ENCODE data around the gene ALDH9A1.

ALDH9A1 gene

DNA sequence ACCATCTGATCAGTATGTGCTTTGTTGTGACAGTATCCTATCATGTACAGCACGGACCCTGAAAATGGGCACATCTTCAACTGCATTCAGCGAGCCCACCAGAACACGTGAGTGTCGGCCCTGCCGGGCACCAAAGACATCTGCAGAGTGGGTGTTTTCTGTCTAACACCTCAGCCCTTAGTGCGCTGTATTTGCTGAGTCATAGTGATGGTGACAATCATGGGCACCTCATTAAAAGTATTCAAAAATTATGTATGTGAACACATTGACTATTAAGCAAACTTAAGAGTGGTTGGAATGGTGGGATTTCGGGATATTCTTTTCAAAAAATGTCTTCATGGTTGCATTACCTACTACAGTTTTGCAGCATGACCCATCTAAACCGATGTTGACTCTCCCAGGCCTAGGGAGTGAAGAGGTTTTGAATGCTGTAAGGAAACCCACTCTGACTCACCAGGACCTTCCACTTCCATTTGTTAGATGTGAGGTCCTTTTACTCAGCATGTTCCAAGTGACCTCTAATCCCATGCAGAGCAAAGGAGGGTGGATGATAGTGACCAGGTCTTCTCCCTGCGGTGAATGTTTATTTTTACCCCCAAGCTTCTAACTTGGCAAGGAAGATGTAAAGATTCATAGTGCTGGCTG is 47.3 kb downstream of the ALDH9A1 start:
- DNase-seq (ENCODE audit: extremely low read depth, low read depth) = no peak
- no peak for TF ChIP-seq CTCF (IDR thresholded peaks at IDR 0.05; ENCODE audit: low read depth, low read length, missing control alignments)
- H3K4me3 ChIP-seq (replicated peaks; ENCODE audit: low read depth, low read length) = no peak overlapping the region

DNA sequence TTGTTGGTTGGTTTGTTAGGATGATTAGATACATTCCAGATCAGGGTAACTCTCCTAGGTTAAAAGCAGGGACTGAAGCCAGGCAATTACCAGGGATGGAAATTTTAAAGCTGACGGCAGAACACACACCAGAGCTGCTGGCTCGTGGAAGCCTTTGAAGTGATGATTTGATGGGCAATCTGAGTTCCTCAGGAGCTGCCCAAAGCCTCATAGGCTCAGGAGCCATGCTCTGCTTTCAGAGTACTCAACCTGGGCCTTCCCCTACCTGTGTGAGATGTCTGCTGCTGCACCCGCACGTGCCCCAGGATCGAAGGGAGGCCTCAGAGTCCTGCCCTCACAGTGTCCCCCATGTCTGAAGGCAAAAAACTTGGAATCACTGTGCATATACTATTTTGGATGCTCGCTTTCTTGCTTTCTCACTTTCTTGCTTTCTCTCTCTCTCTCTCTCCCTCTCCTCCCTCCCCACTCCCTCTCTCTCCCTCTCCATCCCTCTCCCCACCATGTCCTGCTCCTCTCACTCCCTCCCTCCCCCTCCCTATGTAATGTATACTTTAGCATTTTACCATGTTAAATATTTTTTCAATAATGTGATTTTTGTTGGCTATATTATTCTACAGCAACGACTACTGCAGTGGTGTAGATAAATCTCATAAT is 49.3 kb downstream of the ALDH9A1 start:
- DNase-seq (ENCODE audit: extremely low read depth, low read depth) = no peak

GRCh38 chr1:165647970-165648369 is 50.4 kb downstream of the ALDH9A1 start:
- no peak for TF ChIP-seq CTCF (IDR thresholded peaks at IDR 0.05; ENCODE audit: low read depth, low read length, missing control alignments)
- H3K4me3 ChIP-seq (replicated peaks; ENCODE audit: low read depth, low read length) = no peak overlapping the region
- no peak for DNase-seq (ENCODE audit: extremely low read depth, low read depth)

More for the DNA sequence above, 49.3 kb downstream of the ALDH9A1 start:
- H3K4me3 ChIP-seq (replicated peaks; ENCODE audit: low read depth, low read length) = no peak overlapping the region
- TF ChIP-seq CTCF (IDR thresholded peaks at IDR 0.05; ENCODE audit: low read depth, low read length, missing control alignments) = no peak

- no peak overlapping the region for H3K4me3 ChIP-seq (replicated peaks; ENCODE audit: low read depth, low read length)
Measured at GRCh38 chr1:165647517-165647916, 50.8 kb downstream of the ALDH9A1 start.

DNA sequence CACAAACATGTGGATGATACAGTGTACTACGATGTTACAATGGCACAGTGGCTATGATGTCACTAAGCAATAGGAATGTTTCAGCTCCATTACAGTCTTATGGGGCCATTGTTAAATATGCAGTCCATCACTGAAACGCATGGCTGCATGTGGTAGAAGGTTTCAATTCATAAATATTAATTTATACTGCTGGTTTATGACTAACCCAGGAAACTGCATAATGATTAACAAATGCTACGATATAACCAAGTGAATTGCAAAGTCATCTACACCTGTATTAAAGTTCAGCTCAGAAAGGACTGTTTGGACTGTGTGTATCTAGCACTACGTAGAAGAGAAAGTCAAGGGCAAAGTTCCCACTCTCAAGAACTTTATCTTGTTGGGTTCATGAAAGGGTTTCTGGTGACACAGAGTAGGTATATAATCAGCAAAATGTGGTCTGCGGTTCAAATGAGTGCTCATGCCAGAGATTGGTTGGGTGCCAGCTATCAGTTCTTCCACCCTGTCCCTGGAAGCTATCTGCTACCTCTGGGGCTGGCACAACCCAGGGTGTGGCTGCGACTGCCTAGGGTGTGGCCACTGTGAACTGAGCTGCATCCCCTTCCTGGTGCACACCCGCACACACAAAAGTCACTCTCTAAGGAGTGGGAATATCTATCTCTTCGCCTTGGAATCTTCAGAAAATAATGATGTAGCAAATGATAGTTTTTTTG is 52.6 kb downstream of the ALDH9A1 start:
- H3K4me3 ChIP-seq (replicated peaks; ENCODE audit: low read depth, low read length) = no peak overlapping the region
- TF ChIP-seq CTCF (IDR thresholded peaks at IDR 0.05; ENCODE audit: low read depth, low read length, missing control alignments) = no peak
- no peak for DNase-seq (ENCODE audit: extremely low read depth, low read depth)

More at GRCh38 chr1:165647517-165647916, 50.8 kb downstream of the ALDH9A1 start:
- DNase-seq (ENCODE audit: extremely low read depth, low read depth) = no peak
- TF ChIP-seq CTCF (IDR thresholded peaks at IDR 0.05; ENCODE audit: low read depth, low read length, missing control alignments) = no peak

GRCh38 chr1:165644064-165644735 is 54.2 kb downstream of the ALDH9A1 start:
- H3K4me3 ChIP-seq (replicated peaks; ENCODE audit: low read depth, low read length) = no peak overlapping the region
- no peak for TF ChIP-seq CTCF (IDR thresholded peaks at IDR 0.05; ENCODE audit: low read depth, low read length, missing control alignments)
- no peak for DNase-seq (ENCODE audit: extremely low read depth, low read depth)
